BE2C (cell line): ENCODE data around the gene KCTD20. TPM values are rescaled to one million over a fixed set of nuclear protein-coding genes. Genes with fewer than 3 reads are reported as not detected.
"Not testable (repeated sequence)": the region's sequence is repeated elsewhere in the genome, so short reads cannot be mapped to it uniquely, and the experiment has no call there.

ENCODE experiments used
- DNase-seq: peaks from one replicate; pipeline ENCODE4 v3.0.0-alpha.2; 2020
- H3K27me3 ChIP-seq: fragments of 250-450 bp; sonication (Bioruptor Pico); 2 replicates; pipeline ENCODE4 v1.5.1; 2020; ENCODE audit warnings: mild to moderate bottlenecking
- H3K36me3 ChIP-seq: fragments of 250-450 bp; sonication (Bioruptor Pico); 2 replicates; pipeline ENCODE4 v1.5.1; 2020; ENCODE audit warnings: mild to moderate bottlenecking
- H3K4me1 ChIP-seq: fragments of 250-450 bp; sonication (Bioruptor Pico); 2 replicates; pipeline ENCODE4 v1.5.1; 2020
- H3K4me3 ChIP-seq: 2 replicates; pipeline ENCODE4 v1.5.1; 2011; ENCODE audit warnings: low read depth, low read length
- H3K9me3 ChIP-seq: fragments of 250-450 bp; sonication (Bioruptor Pico); 2 replicates; pipeline ENCODE4 v1.5.1; 2020
- polyA plus RNA-seq: library from polyadenylated mRNA; unstranded; fragments of >200 nt; gene quantifications from one replicate; pipeline ENCODE4 v1.2.1, GENCODE V29; 2012; ENCODE audit warnings: low read depth, missing spikeins; ENCODE audit not compliant: insufficient read length, insufficient read depth
- TF ChIP-seq, protein P1 (sequence below): IDR thresholded peaks from 2 replicates; pipeline ENCODE4 v1.5.1; 2012; ENCODE audit warnings: mild to moderate bottlenecking, low read depth, low read length

The KCTD20 gene
- 46.6 TPM for polyA plus RNA-seq

DNA sequence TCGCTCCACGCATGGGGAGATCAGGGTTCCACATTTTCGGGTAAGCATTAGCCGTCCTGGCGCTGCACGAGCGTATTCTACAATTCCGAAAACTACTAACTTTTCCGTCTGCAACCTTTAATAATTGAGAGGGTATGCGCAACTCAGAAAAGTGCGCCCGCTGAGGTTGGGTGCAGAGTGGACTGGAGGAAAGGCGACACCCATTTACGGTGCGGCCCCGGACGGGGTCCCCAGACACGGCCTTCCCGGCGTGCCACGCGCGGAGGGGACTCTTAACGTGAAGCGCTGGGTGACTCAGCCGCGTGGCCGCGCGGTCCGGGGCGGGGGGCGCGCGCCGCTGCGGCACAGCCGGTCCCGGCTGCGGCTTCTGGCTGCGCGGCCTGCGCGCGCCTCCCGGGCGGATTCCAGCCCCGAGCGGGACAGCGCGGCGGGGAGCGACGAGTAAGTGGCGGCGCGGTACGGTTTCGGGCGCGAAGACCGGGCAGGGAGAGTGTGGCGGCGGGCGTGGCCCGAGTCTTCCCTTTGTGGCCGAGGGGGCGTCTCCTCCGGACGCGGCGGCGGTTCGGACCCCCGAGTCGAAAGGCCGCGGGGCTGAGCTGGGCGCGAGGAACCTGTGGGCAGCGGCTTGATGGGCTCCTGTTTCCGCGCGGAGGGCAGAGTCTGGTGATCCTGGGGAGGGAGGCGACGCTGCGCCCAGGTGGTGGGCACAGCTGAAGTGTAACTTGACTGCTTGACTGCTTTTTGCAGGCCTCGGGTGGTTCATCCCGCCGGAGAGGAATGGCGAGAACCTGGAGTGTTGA lies at the start of gene KCTD20, which contains the start of gene PXT1:
Gene KCTD20 (plus strand): TSS at position 330 of the 800 bp plus-strand sequence. CDS start 27,098 bp downstream, outside the sequence.
Gene PXT1 (minus strand): TSS at position 184 of the 800 bp plus-strand sequence. CDS start 16,772 bp downstream, outside the sequence.
- peaks cover 14% of the 10 kb centered on the region for H3K4me1 ChIP-seq
- DNase-seq: peak; percentile 93
- H3K4me3 ChIP-seq: peak within 1 kb of the TSS; percentile 94
- H3K36me3 ChIP-seq: peaks cover 8% of the 10 kb centered on the region; the same call in 1 of the 2 replicates
- H3K9me3 ChIP-seq: no peaks in the 10 kb centered on the region
- H3K27me3 ChIP-seq: no peaks in the 10 kb centered on the region
- TF ChIP-seq, protein P1, sequence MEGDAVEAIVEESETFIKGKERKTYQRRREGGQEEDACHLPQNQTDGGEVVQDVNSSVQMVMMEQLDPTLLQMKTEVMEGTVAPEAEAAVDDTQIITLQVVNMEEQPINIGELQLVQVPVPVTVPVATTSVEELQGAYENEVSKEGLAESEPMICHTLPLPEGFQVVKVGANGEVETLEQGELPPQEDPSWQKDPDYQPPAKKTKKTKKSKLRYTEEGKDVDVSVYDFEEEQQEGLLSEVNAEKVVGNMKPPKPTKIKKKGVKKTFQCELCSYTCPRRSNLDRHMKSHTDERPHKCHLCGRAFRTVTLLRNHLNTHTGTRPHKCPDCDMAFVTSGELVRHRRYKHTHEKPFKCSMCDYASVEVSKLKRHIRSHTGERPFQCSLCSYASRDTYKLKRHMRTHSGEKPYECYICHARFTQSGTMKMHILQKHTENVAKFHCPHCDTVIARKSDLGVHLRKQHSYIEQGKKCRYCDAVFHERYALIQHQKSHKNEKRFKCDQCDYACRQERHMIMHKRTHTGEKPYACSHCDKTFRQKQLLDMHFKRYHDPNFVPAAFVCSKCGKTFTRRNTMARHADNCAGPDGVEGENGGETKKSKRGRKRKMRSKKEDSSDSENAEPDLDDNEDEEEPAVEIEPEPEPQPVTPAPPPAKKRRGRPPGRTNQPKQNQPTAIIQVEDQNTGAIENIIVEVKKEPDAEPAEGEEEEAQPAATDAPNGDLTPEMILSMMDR: no peak

DNA sequence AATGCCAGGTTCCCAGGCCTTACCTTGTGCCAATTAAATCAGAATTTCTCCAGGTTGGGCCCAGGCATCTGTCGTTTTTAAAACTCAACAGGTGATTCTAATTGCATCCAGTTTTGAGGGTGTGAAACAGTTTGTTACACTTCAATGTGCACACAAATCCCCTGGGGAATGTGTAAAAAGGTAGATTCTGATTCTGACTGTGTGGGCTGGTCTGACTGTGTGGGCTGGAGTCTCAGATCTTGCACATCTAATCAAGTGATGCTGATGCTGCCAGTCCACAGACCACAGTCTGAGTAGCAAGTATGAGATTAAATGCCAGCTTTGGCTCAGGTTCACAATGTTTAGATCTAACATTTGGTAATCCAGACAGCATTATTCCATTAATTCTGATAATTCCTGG lies 42.8 kb upstream of the KCTD20 start:
- TF ChIP-seq, protein P1: no peak
- Histone ChIP-seq H3K4me1 (no peaks in the 10 kb centered on the region), H3K36me3 (no peaks in the 10 kb centered on the region), H3K9me3 (no peaks in the 10 kb centered on the region), H3K27me3 (no peaks in the 10 kb centered on the region), H3K4me3 (no peak overlapping the region)
- DNase-seq: no peak

DNA sequence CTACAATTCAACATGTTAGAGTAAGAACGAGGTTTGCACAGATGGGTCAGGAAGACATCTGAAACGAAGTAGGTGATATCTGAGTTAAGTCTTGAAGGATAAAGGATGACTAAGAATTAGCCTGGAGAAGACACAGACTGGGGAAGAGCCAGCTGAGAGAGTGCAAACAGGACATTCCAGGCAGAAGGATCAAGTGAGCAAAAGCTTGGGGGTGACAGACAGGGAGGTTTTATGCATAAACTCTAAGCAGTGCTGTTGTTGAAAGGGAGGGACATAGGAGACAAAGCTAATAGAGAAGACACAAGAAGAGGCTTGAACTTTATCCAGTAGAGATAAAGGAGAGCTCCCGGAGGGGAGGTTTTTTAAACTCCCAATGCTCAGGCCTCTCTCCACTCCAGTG lies 40.3 kb upstream of the KCTD20 start:
- DNase-seq: no peak
- no peak overlapping the region for H3K4me3 ChIP-seq
- no peaks in the 10 kb centered on the region for H3K4me1 ChIP-seq
- H3K9me3 ChIP-seq: no peaks in the 10 kb centered on the region
- TF ChIP-seq, protein P1: no peak
- no peaks in the 10 kb centered on the region for H3K27me3 ChIP-seq
- no peaks in the 10 kb centered on the region for H3K36me3 ChIP-seq

DNA sequence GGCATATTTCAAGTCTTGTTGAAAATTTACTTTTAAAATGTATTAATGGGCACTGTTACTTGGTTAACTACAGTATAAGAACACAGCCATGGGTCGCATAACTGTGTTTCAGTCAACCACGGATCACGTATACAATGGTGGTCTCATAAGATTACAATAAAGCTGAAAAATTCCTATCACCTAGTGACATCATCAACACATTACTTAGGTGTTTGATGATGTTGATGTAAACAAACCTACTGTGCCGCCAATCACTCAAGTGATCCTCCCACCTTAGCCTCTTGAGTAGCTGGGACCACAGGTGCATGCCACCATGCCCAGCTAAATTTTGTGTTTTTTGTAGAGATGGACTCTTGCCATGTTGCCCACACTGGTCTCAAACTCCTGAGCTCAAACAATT lies 38.6 kb upstream of the KCTD20 start:
- H3K9me3 ChIP-seq: no peaks in the 10 kb centered on the region
- DNase-seq: no peak
- no peaks in the 10 kb centered on the region for H3K4me1 ChIP-seq
- no peaks in the 10 kb centered on the region for H3K36me3 ChIP-seq
- TF ChIP-seq, protein P1: no peak
- H3K27me3 ChIP-seq: no peaks in the 10 kb centered on the region
- no peak overlapping the region for H3K4me3 ChIP-seq

DNA sequence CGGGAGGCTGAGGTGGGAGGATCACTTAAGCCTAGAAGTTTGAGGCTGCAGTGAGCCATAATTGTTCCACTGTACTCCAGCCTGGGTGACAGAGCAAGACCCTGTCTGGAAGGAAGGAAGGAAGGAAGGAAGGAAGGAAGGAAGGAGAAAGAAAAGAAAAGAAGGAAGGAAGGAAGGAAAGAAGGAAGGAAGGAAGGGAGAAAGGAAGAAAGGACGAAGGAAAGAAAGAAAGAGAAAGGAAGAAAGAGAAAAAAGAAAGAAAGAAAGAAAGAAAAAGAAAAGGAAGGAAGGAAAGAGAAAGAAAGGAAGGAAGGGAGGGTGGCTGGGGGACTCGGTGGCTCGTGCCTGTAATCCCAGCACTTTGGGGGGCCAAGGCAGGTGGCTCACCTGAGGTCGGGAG lies 33.1 kb upstream of the KCTD20 start:
- not testable (repeated sequence) for H3K9me3 ChIP-seq, H3K4me3 ChIP-seq, H3K4me1 ChIP-seq, H3K36me3 ChIP-seq, H3K27me3 ChIP-seq, DNase-seq

DNA sequence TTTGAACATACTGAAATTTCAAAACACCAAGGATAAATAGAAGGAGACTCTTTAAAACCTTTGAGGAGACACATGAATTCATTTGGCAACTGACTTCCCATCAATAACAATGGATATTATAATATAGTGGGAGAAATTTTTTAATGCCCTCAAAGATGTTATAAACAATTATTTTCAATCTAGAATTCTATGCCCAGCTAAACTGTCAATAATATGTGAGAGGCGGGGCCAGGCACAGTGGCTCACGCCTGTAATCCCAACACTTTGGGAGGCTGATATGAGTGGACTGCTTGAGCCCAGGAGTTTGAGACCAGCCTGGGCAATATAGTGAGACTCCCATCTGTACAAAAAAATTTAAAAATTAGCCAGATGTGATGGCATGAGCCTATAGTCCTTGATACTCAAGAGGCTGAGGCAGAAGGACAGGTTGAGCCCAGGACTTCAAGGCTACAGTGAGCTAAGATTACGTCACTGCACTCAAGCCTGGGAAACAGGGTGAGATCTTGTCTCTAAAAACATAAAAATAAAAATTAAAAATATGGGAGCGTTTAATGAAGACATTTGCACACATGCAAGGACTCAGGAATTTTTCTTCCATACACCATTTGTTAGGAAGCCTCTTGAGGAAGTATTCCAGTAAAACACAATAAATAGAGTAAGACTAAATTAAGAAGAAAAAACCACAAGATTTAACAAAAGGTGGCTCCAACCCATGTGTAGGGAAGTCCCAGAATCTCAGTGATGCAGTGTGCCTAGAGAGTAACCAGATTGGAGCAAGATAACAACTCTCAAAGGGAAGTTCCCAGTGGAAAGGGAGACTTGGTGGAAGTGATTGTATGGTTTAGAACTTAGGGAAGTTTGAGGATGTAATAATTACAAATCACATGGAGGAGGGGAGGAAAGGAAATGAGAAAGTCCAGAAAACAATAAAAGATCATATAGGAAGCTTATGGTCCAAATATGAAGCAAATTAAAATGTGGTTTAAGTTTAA lies 29.0 kb upstream of the KCTD20 start:
- H3K9me3 ChIP-seq: no peaks in the 10 kb centered on the region; the same call in 1 of the 2 replicates

More for the DNA sequence above, 29.0 kb upstream of the KCTD20 start:
- no peak for DNase-seq
- TF ChIP-seq, protein P1: no peak
- H3K4me3 ChIP-seq: no peak overlapping the region
- no peaks in the 10 kb centered on the region for H3K27me3 ChIP-seq
- H3K36me3 ChIP-seq: no peaks in the 10 kb centered on the region
- H3K4me1 ChIP-seq: peaks cover 4% of the 10 kb centered on the region; the same call in 1 of the 2 replicates
